Middle frontal gyrus (tissue), 1 donor: ENCODE results near the gene MDC1.
"Not testable (repeated sequence)": the region's sequence is repeated elsewhere in the genome, so short reads cannot be mapped to it uniquely, and the experiment has no call there.

ENCODE experiments used
- DNase-seq: peaks from one replicate; pipeline ENCODE4 v3.0.0-alpha.2; 2015; ENCODE audit warnings: low spot score; ENCODE audit errors: extremely low spot score

MDC1 gene

DNA sequence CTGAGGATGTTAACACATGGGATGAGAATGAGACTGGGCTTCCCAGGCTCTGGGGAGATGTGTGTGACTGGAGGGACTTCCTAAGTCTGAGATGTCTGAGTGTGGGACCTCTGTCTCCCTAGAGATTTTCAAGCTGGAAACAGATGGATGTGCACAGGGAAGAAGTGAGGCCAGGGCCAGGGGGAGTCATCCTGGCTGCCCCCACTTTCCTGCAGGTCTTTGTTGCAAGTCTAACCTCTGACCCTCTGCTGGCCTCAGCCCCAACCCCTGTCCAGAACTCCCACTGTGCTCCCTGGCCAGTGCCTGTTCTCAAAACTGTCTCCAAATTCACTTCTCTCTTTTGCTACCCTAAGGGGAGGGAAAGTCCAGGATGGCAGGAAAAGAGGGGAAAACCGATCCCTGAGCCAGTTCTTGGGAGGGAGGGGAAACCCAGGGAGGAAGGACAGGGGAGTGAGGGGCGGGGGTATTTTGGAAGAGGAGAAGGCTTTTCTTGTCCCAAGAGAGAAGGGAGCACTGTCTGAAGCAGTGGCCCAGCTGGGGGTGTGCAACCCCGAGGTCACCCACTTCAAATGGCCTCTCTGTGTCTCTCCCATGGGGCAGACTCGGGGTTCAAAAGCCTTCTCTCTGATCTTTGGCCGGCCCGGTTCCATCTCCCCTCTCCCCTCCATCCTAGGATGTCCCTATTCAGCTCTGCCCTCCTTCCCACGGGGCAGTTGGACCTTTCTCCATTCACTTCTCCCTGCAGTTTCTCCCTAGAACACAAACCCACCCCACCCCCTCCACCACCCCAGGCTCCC, 33.7 kb downstream of the MDC1 start:
- DNase-seq, result no peak

DNA sequence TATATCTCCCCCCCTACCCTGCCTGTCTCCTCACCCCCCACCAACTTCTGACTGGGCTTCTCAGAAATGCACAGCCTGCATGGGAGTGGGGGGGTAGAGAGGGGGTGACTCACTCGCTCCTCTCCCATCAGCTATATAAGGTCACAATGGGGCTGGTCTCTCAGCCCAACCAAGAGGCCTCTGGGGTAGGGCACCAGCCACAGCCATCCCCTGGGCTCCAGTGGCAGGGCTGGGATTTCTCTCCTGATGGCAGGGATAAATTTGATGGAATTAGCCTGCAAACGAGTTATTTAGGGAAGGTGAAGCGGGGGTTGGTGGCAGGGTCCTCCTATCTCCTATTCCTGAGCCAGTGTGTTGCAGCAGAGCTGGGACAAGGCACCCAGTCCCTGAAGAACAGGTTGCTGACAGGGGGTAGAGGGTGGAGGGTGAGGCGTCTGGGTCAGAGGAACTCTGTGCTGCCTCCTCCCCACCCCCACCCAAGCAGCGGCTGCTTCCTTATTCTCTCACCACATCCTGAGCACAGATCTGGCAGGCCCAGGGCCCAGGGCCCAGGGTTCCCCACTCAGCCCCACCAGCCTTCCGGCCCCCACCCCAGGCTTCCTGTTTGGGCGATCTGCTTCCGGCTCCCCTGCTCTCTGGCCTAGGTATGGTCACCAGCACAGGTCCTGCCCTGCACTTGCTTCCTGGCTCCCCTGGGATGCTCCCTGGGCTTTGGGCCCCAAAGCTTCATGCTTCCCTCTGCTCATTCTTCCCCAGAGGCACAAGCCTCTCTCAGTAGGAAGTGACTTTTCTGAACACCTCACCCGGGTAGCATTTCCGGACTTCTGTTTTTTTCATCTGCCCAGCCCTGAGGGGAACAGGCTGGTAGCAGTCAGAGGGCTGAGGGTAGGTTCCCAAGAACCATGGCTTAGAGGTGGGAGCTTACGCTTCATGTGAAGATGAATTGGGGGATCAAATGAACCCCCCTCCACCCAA, 34.7 kb downstream of the MDC1 start:
- no peak for DNase-seq

DNA sequence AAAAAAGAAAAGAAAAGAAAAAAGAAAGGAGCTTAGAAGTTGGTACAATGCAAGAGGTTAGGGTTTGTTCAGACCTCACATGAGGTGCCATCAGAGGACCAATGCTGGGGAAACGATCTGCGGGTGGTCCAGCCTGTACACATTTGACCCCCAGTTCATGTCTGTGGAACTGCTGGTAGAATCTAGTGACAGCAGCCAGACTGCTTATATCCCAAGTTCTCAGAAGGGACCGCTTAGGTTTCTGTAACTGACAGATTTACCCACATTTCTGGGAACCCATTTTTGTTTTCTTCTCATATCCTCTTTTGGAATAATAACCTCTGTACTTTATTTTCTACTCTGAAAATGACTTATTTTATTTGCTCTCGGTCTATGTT, 35.3 kb downstream of the MDC1 start:
- no peak for DNase-seq

GRCh38 chr6:30679765-30680535, 37.1 kb downstream of the MDC1 start:
- DNase-seq, result no peak

DNA sequence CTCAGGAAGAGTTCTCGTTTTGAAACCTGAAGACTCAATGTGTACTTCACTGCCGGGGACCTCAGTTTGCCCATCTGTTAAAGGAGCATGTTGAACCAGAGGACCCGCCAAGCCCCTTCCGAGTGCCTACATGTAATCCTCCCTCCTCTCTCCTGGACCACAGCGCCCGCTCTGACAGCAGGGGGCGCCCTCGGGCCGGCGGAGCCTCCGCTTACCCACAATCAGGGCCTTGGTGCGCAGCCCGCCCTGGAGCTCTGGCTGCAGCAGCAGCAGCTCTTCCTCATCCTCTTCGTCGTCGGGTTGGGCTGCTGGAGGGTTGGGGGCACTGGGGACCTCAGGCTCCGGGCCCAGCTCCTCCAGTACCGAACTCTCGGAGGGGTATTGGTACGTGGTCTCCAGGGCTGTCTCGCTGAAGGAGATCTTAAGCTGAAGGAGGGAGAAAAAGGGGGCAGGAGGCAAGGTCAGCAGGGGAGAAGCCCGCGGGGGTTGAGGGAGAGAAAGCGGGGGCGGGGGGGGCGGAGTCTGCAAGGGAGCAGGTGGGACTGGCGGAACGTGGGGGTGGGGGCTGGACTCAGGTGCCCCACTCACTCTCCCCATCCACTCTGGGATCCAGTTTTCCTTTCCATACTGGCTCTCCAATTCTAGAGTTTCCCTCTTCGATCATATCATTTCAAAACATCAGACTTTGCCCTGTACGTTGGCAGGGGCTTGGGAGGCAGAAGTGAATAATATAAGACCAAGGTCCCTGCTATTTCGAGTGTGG, 37.9 kb downstream of the MDC1 start:
- peak; percentile 50 for DNase-seq

- DNase-seq, result no peak
Measured at GRCh38 chr6:30676660-30677285, 40.3 kb downstream of the MDC1 start.

DNA sequence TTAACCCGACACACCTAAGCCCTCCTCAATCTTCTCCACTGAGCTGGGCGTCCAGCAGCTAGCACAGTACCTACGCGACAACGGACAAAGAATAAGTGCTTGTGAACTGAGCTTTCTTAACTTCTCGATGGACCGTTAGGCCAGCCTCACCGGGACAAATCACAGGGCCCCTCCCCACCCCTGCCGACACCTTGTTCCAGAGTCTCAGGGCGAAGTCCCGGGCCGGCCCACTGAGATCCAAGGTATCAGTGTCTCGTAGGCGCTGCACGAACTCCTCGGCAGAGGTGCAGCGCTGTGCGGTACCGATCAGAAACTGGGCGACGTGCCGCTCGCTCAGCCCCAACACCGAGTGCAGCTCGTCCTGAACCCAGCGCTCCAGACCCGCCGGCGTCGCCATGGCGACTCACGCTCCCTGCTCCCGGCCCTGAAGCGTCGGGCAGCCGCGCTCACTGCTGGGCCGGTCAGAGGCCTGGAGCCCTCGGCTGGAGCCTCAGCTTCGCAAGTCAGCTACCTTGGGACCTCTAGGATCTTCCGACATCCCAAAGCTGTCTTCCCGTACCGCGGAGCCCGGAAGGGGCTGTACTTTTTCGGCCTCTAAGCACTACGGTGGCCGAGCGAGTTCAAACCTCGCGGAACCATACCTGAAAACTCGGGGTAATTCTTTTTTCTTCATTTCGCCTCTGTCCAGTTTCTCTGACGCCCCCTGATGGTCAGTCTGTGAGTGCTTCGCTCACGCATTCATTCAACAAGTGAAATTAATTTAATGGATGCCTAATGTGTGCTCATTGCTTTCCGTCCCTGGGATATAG, 44.4 kb downstream of the MDC1 start, which contains the start of gene DHX16:
TSS of gene DHX16 (minus strand) at position 562 of the 809 bp plus-strand sequence. CDS start at position 397, 165 bp downstream.
- peak; percentile 91 for DNase-seq

GRCh38 chr6:30670760-30671527, 46.1 kb downstream of the MDC1 start:
- DNase-seq, result no peak

GRCh38 chr6:30666300-30666699, 50.8 kb downstream of the MDC1 start:
- DNase-seq, result not testable (repeated sequence)

DNA sequence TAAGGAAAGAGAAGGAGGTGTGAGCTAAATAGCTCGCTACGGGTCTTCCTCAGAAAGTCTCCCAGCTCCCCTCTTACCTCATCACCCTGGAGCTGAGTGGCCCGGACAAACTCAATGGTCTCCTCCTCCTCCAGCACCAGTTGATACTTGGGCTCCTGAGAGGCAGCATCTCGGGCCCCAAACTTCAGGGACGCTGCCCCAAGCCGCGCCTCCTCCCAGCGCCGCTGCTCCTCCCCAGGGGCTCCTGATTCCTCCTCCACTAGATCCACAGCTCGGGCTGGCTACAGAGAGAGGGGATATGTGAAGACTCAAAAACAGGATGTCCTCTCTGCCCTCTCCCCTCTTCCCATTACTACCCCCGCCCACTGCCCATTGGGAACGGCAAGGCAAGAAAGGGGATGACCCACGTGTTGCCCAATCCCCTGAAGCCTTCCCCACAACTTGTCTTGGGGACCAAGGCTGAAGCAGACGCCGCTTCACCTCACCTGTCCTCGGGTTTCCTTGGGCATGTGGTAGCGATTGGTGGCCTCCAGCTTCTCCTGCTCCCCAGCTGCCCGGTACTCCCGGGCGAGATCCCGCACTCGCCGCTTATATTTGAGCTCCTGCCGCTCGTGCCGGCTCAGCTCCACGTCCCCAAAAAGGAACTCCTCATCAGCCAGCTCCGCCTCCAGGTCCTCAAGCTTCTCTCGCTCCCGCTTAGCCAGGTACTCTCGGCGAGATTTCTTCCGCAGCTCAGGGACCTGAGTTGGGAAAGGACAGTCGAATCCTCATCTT, 51.9 kb downstream of the MDC1 start:
- no peak for DNase-seq

GRCh38 chr6:30657922-30658321, 59.2 kb downstream of the MDC1 start:
- not testable (repeated sequence) for DNase-seq

- DNase-seq, result no peak
Measured at GRCh38 chr6:30657454-30657853, 59.6 kb downstream of the MDC1 start.

DNA sequence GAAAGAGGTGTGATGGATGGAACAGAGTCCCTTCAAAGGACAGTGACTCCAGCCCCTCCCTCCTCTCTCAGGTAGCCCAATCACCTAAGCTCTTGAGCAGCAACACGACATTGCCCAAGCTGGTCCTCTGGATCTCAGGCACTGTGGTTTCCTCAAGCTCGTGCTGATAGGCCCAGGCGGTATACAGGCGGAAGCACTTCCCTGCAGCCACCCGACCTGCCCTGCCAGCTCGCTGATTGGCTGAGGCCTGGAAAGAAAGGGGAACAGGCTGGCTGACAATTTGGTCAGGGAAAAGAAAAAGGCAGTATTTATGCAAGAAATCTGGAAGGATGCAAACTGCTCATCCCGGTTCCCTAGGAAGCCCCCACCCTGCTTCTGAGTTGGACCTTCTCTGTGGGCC, 60.6 kb downstream of the MDC1 start:
- no peak for DNase-seq

- no peak for DNase-seq
Measured at GRCh38 chr6:30655743-30656094, 61.4 kb downstream of the MDC1 start.

DNA sequence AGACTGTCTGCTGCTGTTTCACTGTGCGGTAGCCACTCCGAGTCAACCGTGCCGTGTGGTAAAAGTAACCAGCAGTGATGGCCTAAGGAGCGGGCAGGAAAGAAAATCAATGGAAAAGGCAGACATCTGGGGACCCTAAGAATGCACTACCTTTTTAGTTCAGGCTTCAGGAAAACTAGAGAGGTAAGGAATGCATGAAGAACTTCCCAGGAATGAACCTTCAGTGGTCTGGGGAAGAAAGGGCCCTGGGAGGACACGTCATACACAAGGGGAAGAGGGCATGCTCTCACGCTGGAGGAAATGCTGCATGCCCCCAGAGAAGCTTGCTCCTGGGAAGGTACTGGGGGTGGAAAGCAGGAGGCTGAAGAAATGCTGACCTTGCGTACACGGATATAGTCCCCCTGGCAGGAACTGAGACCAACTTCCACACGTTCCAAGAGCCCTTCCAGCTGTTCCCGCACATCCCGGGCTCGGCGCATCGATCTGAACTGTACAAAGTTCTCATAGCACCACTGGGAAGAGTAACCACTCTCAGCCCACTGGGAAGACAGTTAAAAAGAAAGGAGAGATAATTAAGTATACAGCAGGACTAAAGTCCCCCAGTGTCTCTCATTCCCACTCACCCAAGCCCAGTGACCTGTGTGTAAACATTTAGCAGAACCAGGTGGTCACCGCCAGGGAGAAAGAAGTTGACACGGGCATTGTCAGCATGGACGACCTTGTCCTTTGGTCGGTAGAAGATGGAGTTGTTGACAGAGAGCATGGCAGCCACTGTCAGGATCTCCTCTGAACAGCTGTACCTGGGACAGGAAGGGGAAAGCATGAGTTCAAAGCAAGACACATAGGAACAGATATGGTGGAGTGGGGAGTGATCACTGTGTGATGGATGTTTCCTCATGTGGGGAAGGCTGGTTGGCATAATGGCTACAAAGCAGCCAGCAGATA, 62.0 kb downstream of the MDC1 start:
- DNase-seq, result no peak

DNA sequence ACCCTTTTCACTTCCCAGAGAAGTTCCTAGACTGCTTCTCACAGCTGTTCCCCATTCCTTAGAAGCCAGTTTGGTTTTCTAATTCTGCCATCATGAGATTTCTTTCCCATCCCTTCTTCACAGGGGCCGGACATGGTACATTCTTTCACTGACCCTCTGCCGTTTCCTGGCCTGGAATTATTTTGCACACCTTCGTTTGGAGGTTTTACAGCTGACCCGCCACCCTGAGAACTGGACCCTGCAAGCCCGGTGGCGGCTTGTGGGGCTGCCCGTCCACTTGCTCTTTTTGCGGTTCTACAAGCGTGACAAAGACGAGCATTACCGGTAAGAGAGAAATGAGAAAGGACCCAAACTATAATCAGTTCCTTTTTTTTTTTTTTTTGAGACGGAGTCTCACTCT, 65.9 kb downstream of the MDC1 start:
- DNase-seq, result no peak
